NCI-H2227 (cell line): ENCODE measurements around the gene EIF3B.
"Not testable (repeated sequence)": the region's sequence is repeated elsewhere in the genome, so short reads cannot be mapped to it uniquely, and the experiment has no call there.

Experiments used
- DNase-seq: peaks from one replicate; lab custom pipeline; 2025; ENCODE audit not compliant: unreplicated experiment; lab: John Stamatoyannopoulos, UW

The EIF3B gene

GRCh38 chr7:2347351-2348063, 7.1 kb upstream of the EIF3B start:
- not testable (repeated sequence) for DNase-seq

GRCh38 chr7:2350055-2350454, 4.6 kb upstream of the EIF3B start:
- DNase-seq, result no peak

GRCh38 chr7:2350861-2351260, 3.8 kb upstream of the EIF3B start:
- no peak for DNase-seq

- DNase-seq, result no peak
Measured at GRCh38 chr7:2353113-2353935, 1.3 kb upstream of the EIF3B start.

- DNase-seq, result peak; percentile 87
Measured at GRCh38 chr7:2353936-2354185, 766 bp upstream of the EIF3B start.

GRCh38 chr7:2354939-2355704, 495 bp downstream of the EIF3B start:
- DNase-seq, result peak; percentile 31

- no peak for DNase-seq
Measured at GRCh38 chr7:2355705-2356008, 1.0 kb downstream of the EIF3B start.

- DNase-seq, result no peak
Measured at GRCh38 chr7:2357165-2357564, 2.5 kb downstream of the EIF3B start.

GRCh38 chr7:2357571-2357970, 2.9 kb downstream of the EIF3B start:
- DNase-seq, result no peak

- peak; percentile 74 for DNase-seq
Measured at GRCh38 chr7:2358968-2359527, 4.4 kb downstream of the EIF3B start.

- DNase-seq, result no peak
Measured at GRCh38 chr7:2359610-2360009, 5.0 kb downstream of the EIF3B start.

- no peak for DNase-seq
Measured at GRCh38 chr7:2360796-2361195, 6.2 kb downstream of the EIF3B start.

- no peak for DNase-seq
Measured at GRCh38 chr7:2362385-2363088, 7.9 kb downstream of the EIF3B start.

GRCh38 chr7:2369139-2369538, 14.5 kb downstream of the EIF3B start:
- no peak for DNase-seq

- DNase-seq, result no peak
Measured at GRCh38 chr7:2371329-2371728, 16.7 kb downstream of the EIF3B start.

GRCh38 chr7:2372724-2373123, 18.1 kb downstream of the EIF3B start:
- DNase-seq, result no peak

- no peak for DNase-seq
Measured at GRCh38 chr7:2373124-2373556, 18.5 kb downstream of the EIF3B start.

- no peak for DNase-seq
Measured at GRCh38 chr7:2373646-2374045, 19.0 kb downstream of the EIF3B start.

- no peak for DNase-seq
Measured at GRCh38 chr7:2374401-2374800, 19.8 kb downstream of the EIF3B start.

GRCh38 chr7:2374830-2375728, 20.5 kb downstream of the EIF3B start:
- no peak for DNase-seq
